Renal cortical epithelial cell (primary cell): ENCODE measurements around the gene CALCB. TPM values are rescaled to one million over a fixed set of nuclear protein-coding genes. Genes with fewer than 3 reads are reported as not detected.

Experiments
- DNase-seq: peaks from one replicate; pipeline ENCODE4 v3.0.0-alpha.2; 2011; ENCODE audit warnings: low read depth
- total RNA-seq: library from RNA; depleted of rRNA; stranded (reverse); fragments of >200 nt; gene quantifications from 2 replicates; pipeline ENCODE4 v1.2.3, GENCODE V29; 2014

The CALCB gene
- total RNA-seq, 1 donor from 2014 or later: 0.15 TPM

DNA sequence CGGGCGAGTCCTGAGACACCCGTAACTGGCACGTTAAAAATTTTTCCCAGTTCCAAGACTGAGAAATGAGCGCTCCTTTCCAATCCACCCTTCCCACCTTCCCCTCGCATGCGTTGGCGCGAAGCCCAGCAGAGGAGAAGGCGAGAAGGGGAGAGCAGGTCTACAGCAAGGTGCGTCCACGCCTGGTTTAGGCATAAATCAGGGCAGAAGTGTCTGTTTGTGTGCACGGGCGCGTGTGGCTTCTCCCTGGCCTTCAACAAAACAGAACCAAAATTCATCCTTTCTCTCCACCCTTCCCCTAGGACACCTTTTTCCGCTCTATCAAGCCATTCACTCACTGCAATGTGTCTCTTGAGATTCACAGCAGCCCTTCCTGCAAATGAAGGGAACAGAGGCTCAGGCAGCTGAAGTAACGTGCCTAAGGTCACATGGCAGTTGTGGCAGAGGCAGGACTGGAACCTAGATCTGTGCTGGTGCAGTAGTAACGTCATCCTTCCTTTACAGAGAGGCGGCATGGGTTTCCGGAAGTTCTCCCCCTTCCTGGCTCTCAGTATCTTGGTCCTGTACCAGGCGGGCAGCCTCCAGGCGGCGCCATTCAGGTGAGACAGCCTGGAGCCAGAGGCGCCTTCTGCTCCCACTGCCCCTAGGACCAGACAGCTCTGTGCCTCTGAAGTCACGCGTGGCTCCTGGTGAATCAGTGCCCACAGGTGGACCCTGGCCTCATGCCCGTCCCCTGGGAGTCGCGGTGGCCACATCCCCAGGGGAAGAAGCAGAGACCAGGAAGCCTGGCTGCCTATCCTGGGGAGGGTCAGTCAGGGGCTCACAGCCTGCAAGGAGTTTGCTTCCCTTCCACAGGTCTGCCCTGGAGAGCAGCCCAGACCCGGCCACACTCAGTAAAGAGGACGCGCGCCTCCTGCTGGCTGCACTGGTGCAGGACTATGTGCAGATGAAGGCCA lies 1.1 kb downstream of the CALCB start:
- DNase-seq: peak; percentile 70

DNA sequence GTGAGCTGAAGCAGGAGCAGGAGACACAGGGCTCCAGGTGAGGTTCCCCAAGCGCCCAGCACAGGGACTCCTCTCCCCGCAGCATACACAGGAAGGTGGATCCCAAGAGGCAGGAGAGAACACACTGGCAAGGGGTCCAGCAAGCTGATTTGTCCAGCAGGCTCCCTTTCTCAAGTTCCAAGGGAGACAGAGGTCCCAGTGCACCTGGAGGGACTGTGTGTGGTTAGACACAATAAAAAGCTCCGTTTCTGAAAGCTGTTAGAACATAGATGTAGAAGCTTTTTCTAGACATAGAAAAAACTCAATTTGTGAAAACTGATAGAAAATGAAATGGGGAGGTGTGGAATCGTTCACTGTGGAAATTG lies 1.8 kb downstream of the CALCB start:
- no peak for DNase-seq

DNA sequence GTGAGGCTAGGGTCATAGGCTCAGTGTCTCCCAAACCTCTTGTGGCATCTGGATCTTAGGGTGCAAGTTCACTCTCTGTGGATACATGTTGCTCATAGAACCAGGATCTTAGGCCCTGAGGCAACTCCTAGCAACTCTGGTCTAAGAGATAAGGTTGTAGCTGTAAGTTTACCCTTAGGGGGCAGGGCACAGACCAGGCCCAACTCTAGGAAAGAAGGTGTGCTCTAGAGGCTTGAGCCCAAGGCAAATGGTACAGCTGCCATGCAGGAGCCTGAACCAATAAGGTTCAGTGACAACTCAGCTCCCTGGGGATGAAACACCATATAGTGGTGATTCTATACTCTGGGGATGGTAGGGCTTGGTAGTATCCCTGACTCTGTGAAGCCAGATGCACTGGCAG lies 17.8 kb downstream of the CALCB start:
- no peak for DNase-seq

DNA sequence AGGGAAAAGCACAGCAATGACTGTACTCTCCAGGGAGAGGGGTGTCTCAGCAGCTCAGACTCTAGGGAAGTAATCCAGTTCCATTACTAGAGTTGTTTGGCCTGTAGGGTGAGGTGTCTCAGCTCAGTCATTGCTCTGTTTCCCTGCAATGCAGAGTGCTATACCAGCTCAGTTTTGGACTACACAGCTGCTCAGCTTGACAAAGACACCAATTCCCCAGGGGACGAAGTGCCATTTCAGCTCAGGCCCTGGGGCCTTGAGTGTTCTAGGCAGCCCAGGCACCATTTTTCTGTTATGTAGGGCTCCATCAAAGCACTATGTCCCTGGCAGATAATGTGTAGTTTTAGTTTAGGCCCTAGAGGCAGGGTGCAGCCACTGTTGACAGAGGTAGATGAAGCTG lies 18.2 kb downstream of the CALCB start:
- no peak for DNase-seq

DNA sequence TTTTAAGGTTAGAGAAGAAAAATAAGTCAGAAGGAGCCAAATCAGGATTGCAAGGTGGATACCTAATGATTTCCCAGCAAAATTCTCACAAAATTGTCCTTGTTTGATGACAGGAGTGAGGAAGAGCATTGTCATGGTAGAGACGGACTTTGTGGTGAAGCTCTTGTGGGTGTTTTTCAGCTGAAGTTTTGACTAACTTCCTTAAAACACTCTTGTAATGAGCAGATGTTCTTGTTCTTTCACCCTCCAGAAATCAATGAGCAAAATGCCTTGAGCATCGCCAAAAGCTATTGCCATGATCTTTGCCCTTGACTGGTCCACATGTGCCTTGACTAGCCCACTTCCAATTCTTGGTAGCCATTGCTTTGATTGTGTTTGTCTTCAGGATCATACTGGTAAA lies 20.0 kb downstream of the CALCB start:
- no peak for DNase-seq

DNA sequence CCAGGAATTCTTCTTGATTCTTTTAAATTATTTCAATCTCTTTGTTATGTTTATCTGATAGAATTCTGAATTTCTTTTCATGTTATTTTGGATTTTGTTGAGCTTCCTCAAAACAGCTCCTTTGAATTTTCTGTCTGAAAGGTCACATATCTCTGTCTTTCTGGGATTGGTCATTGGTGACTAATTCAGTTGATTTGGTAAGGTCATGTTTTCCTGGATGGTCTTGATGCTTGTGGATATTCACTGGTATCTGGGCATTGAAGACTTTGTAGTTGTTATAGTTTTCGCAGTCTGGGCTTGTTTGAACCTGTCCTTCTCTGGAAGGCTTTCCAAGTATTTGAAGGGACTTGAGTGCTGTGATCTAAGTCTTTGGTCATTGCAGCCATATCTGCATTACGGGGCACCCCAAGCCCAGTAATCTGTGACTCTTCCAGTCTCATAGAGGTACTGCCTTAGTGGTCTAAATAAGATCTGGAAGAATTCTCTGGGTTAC lies 22.4 kb downstream of the CALCB start:
- no peak for DNase-seq

DNA sequence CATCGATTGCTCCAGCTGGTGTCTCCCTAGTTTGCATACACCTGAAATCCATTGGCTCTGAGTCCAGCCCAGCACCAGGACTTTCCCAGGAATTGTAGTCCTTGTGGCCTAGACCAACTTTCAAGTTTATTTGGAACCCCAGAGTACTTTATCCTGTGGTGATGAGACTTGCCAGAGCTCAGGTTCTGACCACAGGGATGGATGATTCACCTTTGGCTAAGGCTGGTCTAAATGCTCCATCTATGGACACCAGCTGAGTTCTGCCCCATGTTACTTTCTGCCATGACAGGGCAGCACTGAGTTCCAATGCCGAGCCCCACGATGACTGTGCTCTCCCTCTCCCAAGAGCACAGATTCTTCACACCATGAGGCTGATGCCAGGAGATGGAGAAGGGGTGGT lies 24.0 kb downstream of the CALCB start:
- DNase-seq: peak; percentile 31

DNA sequence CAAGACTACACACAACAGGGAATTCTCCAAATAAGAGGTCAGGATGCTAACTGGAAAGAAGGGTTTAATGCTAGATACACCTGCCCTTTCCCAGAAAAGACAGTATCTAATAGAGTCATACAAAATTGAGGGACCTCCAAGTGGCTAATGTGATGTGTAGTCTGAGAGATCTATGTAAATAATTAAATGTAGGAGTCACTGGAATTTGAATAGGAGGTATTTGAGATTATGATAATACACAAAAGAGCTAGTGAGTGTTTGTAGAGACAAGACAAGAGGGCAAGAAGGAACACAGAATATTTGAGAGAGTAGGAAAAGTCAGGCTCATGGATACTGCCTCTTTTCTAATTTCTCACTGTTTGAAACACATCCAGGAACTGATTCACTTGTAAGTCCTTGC lies 25.9 kb downstream of the CALCB start:
- DNase-seq: no peak

DNA sequence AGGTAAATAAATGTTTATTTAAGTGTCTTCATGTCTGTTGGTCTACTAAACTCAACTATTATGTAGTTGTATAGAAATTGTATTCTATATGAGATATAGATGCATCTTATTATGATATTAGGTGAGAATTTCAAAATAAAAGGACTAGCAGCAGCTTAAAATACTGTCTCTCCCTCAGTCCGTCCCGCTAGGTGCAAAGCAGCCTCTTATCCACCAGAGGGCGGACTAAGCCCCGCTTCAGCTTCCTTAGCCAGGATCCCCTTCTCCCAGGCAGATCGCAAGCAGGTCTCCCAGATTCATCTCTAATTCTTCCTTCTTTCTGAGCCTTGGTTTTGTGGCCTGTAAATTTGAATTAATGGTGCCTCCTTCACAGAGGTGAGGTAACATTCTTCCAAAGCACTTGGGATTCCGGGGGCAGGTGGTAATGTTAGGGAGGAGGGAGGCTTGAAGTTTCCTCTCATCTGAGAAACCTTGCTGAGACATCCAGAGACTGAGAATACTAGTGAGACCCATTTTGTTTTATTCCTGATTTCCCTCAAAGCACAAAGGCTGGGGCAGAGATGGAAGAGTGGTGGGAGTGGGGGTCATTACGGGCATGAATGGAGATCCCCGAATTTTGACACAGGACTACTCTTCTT lies 27.8 kb downstream of the CALCB start:
- DNase-seq: peak; percentile 62

DNA sequence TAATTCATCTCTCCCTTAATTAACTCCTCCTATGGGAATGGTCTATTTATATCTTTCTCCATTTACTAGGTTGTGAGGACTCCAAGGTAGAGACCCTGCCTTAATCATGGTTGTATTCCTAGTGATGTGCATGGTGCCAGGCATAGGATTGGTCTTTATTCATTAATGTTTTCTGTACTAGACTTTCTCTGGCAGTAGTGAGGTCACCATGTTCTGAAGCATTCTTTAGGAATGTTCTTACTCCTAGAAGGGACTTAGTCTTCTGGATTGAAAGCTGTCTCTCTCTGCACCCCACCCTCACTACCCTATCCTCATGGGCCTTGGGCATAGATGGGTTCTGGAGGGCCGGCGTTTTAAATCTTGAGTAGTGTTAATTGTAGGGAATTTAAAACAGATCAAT lies 30.8 kb downstream of the CALCB start:
- peak; percentile 29 for DNase-seq

DNA sequence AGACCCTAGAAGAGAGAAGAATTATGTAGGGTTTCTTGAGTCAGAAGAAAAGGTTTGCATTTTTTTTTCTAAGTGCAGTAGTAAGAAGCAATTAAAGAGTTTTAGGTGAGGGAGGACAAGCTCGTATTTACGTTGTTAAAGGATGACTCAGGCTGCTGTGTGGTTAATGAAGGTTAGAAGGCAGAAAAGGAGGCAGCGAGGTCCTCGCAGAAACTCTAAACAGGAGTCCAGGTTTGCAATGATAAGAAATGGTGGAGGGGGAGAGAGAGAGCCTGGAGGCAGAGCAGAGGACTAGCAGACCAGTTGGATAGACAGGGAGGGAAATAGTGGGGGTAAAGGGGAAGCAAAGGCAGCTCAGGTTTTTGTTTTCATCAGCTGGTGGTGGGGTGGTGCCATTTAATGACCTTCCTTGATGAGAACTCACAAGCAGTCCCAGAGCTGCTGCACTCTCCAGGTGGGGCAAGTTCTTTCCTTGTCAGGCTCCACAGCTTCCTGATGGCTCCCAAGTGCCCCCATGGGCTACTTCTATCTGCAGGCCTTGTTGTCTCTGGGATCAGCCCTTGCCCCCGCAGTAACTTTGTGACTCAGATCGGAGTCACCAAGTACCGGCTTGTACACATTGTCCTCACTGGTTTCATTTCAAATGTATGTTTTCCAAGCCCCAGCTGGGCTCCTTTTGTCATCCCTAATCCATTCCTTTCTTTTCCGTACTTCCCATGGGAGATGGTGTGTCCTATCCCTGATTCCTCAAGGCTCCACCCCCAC lies 33.0 kb downstream of the CALCB start:
- DNase-seq: peak; percentile 89

DNA sequence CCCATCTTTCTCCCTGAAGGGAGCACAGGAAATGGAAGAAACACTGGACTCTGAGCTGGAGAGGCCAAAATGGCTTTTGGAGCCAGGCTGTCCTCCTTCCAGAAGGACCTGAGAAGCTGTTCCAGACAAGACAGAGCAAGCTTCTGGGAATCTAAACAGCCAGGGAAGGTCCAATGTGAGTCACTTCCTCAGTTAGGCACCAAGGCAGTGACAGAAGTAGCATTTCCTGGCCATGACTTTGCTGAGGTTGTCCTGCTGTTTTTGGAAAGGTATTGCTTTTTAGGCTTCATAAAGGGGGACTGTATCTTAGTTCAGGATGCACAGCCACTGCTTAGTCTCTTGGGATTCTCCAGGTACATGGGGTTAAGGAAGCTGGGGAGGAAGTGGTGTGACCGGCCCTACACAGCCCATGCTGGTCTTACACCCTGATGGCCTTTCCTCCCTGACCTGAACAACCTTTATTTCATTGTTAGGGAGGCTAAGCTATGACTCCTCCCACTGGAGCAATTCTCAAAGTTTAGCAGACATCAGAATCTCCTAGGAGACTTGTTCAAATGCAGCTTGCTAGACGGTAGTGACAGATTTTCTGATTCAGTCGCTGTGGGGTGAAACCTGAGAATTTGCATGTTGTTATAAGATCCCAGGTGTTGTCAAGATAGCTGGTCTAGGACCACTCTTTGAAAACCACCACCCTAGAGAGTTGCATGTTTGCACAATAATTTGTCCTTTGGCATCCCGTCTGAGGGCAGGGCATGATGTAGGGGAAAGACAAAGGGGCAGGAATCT lies 34.5 kb downstream of the CALCB start:
- peak; percentile 26 for DNase-seq

DNA sequence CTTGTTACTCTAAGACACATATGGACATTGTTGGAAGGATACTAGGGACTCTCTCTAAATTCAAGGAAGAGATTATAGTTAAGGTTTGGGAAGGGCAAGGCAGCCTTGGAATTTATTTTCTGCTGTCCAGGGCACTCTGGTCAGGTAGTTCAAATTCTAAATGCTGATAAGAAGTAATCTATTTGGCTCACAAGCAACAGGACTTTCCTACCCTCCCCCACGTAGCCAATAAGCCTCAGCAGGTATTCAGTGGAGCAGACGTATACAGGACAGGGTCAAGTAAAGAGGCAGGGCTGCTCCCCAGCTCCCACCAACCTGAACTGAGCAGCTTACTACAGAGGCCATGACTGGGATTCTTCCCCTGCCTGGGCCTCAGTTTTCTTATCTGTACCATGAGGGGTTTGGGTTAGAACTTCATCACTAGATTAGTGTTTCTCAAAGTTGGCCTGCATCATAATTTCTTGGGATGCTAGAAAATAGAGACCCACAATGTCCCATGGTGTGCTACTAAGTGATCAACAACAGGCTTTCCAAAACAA lies 35.3 kb downstream of the CALCB start:
- no peak for DNase-seq

DNA sequence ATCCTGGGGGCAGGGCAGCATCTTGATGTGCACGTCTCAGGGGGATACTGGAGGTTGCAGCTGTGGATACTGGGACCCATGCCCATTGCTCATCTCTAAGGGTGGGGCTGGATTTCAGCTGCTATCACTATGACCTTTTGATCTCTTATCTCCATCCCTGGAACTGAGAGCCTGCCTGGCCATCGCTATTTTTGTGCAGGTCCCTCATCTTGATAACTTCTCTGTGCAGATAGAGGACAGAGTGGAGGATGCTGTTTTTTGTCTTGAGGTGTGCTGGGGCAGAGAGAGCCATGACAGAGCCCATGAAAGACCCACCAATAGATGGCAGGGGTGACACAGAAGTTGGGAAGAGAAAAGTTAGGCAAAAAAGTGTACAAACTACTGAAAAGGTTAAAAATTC lies 36.2 kb downstream of the CALCB start:
- DNase-seq: no peak

DNA sequence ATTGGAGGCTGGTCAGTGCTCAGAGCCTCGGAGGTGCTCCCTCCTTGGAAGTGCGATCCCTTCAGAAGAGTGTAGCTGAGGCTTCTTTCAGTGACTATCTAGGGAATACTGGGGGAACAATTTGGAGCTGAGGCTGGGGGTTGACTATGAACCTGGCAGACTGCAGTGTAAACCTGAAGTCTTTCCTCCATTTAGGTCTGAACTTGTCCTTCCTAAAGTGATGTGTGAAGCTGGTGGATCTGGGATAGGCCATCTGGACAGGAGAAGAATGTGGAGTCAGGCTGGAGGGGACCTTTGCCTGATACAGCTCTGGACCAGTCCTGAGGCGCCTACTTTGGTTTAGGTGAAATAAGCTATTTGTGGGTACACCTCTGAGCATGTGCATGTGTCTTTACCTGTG lies 37.8 kb downstream of the CALCB start:
- DNase-seq: no peak

DNA sequence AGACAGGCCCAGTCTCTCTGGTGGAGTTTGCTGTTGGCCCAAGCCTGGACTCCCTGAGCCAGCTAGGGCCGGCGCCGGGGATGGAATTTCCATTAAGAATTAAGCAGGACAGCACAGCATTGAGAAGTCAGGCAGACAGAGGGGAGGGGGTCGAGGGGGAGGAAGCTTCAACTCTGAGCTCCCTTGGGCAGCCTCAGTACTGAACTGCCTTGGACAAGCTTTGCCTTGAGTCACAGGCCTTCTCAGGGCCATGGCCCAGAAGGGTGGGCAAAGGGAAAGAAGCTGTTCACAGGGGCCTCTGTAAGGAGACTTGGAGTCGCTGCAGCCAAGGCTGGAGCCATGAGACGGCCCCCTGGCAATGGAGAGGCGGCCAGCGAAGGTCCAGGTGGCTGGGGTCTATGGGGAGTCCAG lies 38.7 kb downstream of the CALCB start:
- DNase-seq: no peak

DNA sequence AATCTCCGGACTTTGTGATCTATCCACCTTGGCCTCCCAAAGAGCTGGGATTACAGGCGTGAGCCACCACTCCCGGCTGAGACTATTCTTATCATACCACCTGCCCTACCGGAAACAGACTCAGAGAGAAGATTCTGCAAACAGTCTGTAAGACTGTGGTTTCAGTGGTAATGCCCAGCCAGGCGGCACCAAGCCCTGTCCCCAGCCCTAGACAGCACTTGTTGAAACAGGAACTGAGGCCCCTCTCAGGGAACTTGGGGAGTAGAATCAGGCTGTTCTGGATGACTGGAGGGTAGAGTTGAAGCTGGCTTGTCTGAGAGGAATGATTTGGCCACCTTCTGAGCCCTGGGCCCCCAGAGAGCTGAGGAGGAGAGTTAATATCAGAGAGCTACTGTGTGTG lies 40.0 kb downstream of the CALCB start:
- DNase-seq: peak; percentile 56

DNA sequence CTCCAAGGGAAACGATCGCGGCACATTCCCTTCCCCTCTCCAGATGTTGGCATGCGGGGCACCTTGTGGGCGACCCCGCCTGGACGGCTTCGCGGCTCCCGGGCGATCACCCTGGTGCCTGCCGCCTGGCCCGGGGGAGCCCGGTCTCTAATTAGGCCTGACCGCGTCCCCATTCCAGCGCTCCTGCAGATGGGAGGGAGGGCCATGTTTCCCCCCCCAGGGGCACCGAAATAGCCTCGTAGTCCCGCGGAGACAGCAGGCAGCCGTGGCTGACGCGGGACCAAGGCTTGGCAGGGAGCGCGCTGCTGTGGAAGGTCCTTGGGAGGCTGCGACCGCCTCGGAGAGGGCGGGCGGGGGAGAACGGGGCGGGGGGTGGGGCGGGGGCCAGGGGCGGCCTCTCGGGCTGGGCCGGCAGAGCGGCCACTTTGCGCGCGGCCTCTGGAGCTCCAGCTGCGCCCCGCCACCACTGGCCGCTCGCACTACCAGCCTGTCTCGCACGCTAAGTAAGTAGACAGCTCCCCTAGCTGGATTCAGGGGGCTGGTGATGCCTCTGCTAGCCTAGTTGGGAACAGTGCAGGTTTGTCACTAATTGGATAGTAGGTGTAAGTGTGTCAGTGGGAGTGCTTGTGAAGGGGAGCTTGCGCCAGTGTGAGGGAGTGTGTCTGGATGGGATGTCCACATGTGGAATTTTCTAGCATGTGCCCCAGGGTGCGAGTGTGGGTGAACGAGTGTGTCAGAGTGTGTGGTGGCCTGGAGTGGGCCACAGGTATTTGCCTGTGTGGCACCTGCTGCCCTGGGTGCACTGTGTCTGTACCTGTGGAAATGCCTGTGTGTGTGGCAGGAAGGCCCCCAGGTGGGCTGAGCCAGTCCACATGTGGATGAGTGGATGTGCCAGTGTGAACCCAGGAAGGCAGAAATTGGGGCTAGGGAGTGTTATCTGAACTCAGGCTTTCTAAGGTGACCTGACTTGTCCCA lies 41.4 kb downstream of the CALCB start, which contains the start of gene INSC:
INSC (plus strand) TSS at position 423 of the 975 bp plus-strand sequence. CDS start 34,252 bp downstream, outside the sequence.
- no peak for DNase-seq

DNA sequence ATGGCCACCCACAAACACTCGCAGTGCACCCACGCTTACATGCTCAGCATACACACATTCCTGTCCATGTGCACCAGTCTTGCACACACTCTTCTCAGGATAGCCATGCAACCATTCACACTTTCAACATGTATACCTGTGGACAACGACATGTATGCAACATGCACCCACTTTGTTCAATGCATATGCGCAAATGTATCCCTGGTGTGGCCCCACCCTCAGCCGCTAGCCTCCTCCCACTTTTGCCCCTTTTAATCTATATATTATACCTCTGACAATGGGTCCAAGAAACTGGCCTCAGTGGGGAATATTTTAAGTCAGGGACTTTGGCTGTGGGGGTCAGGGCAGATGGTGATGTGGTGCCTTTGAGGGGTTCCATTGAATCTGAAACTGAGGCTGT lies 42.3 kb downstream of the CALCB start:
- no peak for DNase-seq

DNA sequence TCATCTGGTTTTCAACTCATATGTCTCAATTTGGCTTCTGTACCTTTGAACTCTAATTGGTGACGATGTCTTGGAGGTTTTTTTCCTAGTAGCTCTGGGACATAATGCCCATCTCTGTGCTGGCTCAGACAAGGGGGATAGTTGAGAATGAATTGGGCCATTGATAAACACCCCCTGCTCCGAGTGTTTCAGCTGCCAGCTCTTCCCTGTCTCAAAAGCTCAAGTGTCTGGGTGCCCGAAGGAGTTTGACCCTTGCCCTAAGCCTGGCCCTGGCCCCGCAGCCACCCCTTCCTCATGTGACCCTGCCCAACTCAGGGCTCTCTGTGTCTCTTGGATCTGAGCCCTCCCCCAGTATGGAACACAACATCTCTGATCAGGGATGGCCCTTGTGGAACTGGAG lies 44.4 kb downstream of the CALCB start:
- no peak for DNase-seq
